GM12878 (cell line): ENCODE measurements around the gene EMX1. TPM values are rescaled to one million over a fixed set of nuclear protein-coding genes. Genes with fewer than 3 reads are reported as not detected.

Source experiments
- ATAC-seq: fragments of 200-7000 bp; cut with Tn5 transposase; 3 replicates; pipeline ENCODE4 v1.9.1; 2020; ENCODE audit warnings: mild to moderate bottlenecking, moderate library complexity
- BruUV-seq: library from RNA; stranded (reverse); fragments of 400-500 nt; replicated peaks from 2 replicates; lab custom pipeline; 2021; lab: Mats Ljungman, UMichigan
- CTCF ChIA-PET: fragments of 300-600 bp; sonication (Branson Sonifier 250); formaldehyde crosslinking; extraction: SDS; loops from one replicate; lab custom pipeline; 2021; ENCODE audit warnings: inconsistent platforms; lab: Yijun Ruan, JAX
- POLR2A ChIA-PET: fragments of 350-600 bp; formaldehyde crosslinking; extraction: SDS; loops from one replicate; lab custom pipeline; 2021; ENCODE audit warnings: inconsistent platforms; lab: Charles Lee
- RAD21 ChIA-PET: fragments of 300-600 bp; sonication (Branson Sonifier 250); formaldehyde crosslinking; loops from one replicate; lab custom pipeline; 2023; ENCODE audit warnings: antibody characterized with exemption; ENCODE audit not compliant: unreplicated experiment; lab: Charles Lee
- SMC1A ChIA-PET: fragments of 300-600 bp; sonication (Branson Sonifier 250); formaldehyde crosslinking; loops from one replicate; lab custom pipeline; 2023; ENCODE audit not compliant: unreplicated experiment, uncharacterized antibody; lab: Charles Lee
- DNase-seq: peaks from one replicate; pipeline ENCODE4 v3.0.0-alpha.2; 2011; ENCODE audit warnings: low read depth, low spot score
- FAIRE-seq: peaks from 3 replicates; lab custom pipeline; 2011; peaks lifted over from hg19 to GRCh38; lab: Jason Lieb, UNC
- H2AFZ ChIP-seq: 2 replicates; pipeline ENCODE4 v1.6.0; 2011; ENCODE audit warnings: low read depth, low read length, control low read depth; ENCODE audit not compliant: control insufficient read depth
- H3K27ac ChIP-seq: 2 replicates; pipeline ENCODE4 v1.5.1; 2011; ENCODE audit warnings: control low read depth; ENCODE audit not compliant: control insufficient read depth, insufficient read depth
- H3K27me3 ChIP-seq, 2 experiments: replicated peaks in 1 of 2; 2 replicates each; pipeline versions ENCODE4 v1.6.0 to v1.6.1; 2011; ENCODE audit warnings: low read length in 1 of 2; ENCODE audit not compliant: control insufficient read depth in 2 of 2, insufficient read depth in 2 of 2
- H3K36me3 ChIP-seq, 2 experiments: 2 replicates each; pipeline ENCODE4 v1.5.1; 2011; ENCODE audit warnings: low read length in 1 of 2; ENCODE audit not compliant: control insufficient read depth in 2 of 2, insufficient read depth in 2 of 2
- H3K4me1 ChIP-seq: 2 replicates; pipeline ENCODE4 v1.6.1; 2011; ENCODE audit warnings: mild to moderate bottlenecking, low read length, moderate library complexity, mixed read lengths; ENCODE audit not compliant: control insufficient read depth, insufficient read depth
- H3K4me2 ChIP-seq: 2 replicates; pipeline ENCODE4 v1.6.0; 2011; ENCODE audit warnings: control low read depth; ENCODE audit not compliant: control insufficient read depth, insufficient read depth
- H3K4me3 ChIP-seq: fragments of 200-600 bp; sonication (generic); 2 replicates; pipeline ENCODE4 v1.5.1; 2016
- H3K79me2 ChIP-seq: 2 replicates; pipeline ENCODE4 v1.6.0; 2011; ENCODE audit warnings: low read length; ENCODE audit not compliant: control insufficient read depth, insufficient read depth
- H3K9ac ChIP-seq: 2 replicates; pipeline ENCODE4 v1.8.0; 2011; ENCODE audit warnings: low read length, control low read depth, mixed read lengths; ENCODE audit not compliant: control insufficient read depth, insufficient read depth
- H3K9me3 ChIP-seq: replicated peaks from 3 replicates; pipeline ENCODE4 v1.5.1; 2011; ENCODE audit warnings: mild to moderate bottlenecking, low read length; ENCODE audit not compliant: control insufficient read depth, insufficient read depth
- H4K20me1 ChIP-seq: 2 replicates; pipeline ENCODE4 v1.6.0; 2011; ENCODE audit not compliant: control insufficient read depth, insufficient read depth
- ASH2L ChIP-seq: fragments of 300-600, 200-600 bp; sonication (generic); IDR thresholded peaks from 2 replicates; pipeline ENCODE4 v1.6.1; 2017; ENCODE audit warnings: low read depth, mild to moderate bottlenecking, borderline replicate concordance
- ATF2 ChIP-seq: IDR thresholded peaks from 2 replicates; pipeline ENCODE4 v1.6.1; 2012; ENCODE audit warnings: low read length, inconsistent platforms
- CUX1 ChIP-seq: IDR thresholded peaks from 2 replicates; pipeline ENCODE4 v1.6.1; 2012; ENCODE audit warnings: improper control_type of control experiment, low read depth, low read length; ENCODE audit not compliant: insufficient replicate concordance
- DPF2 ChIP-seq: fragments of 450-650 bp; IDR thresholded peaks from 2 replicates; pipeline ENCODE4 v1.6.1; 2017; ENCODE audit warnings: mild to moderate bottlenecking
- E2F4 ChIP-seq: IDR thresholded peaks from 2 replicates; pipeline ENCODE4 v1.6.1; 2012; ENCODE audit warnings: low read depth, low read length, improper control_type of control experiment
- E2F8 ChIP-seq: fragments of 450-650 bp; IDR thresholded peaks from 2 replicates; pipeline ENCODE4 v1.6.1; 2018; ENCODE audit warnings: mild to moderate bottlenecking, low read depth, moderate library complexity; ENCODE audit not compliant: partially characterized antibody
- HCFC1 ChIP-seq: fragments of 150-350 bp; IDR thresholded peaks from 2 replicates; pipeline ENCODE4 v1.6.1; 2014; ENCODE audit warnings: low read length
- IRF3 ChIP-seq: fragments of 450-650 bp; IDR thresholded peaks from 2 replicates; pipeline ENCODE4 v1.6.1; 2014; ENCODE audit warnings: mild to moderate bottlenecking
- NFXL1 ChIP-seq: fragments of 450-650 bp; IDR thresholded peaks from 2 replicates; pipeline ENCODE4 v1.6.1; 2017; ENCODE audit warnings: antibody characterized with exemption, mild to moderate bottlenecking, borderline replicate concordance
- POLR2A ChIP-seq: IDR thresholded peaks from 2 replicates; pipeline ENCODE4 v1.6.1; 2011; ENCODE audit warnings: low read depth, mild to moderate bottlenecking, low read length
- RAD21 ChIP-seq: IDR thresholded peaks from 2 replicates; pipeline ENCODE4 v1.6.1; 2011; ENCODE audit warnings: mild to moderate bottlenecking, low read depth, low read length, moderate library complexity; ENCODE audit not compliant: insufficient read depth
- WGBS: methylation state at CpG from one replicate; pipeline ENCODE4 v1.1.6; 2016; ENCODE audit warnings: low lambda C conversion rate; ENCODE audit not compliant: insufficient replicate concordance, insufficient coverage; ENCODE audit errors: missing lambda C conversion rate; 5-methylcytosine and 5-hydroxymethylcytosine counted together
- in situ Hi-C: fragments of 300-500 bp; cut with MboI; formaldehyde crosslinking; loops from 9 replicates; pipeline ENCODE4 v1.14.3; 2018; ENCODE audit warnings: mixed read lengths
- intact Hi-C: fragments of 100-400 bp; cut with micrococcal nuclease; formaldehyde crosslinking; loops from one replicate; pipeline ENCODE4 v1.14.2; 2022; ENCODE audit not compliant: unreplicated experiment
- polyA plus RNA-seq, 11 experiments: library from polyadenylated mRNA; depleted of rRNA in 4 of 11; unstranded in 6 of 11; stranded (reverse) in 5 of 11; fragments of >200 nt; fragmentation: Nextera tagmentation in 4 of 11; fragmentation: Illumina TruSeq in 1 of 11; extraction: Ambion mirVana in 4 of 11; extraction: Trizol in 1 of 11; gene quantifications; 1 replicate in 1 of 11; 2 replicates in 10 of 11; pipeline versions ENCODE4 v1.2.1 to v1.2.3, GENCODE V29; 2011 to 2016; ENCODE audit warnings: inconsistent platforms in 2 of 11, missing spikeins in 2 of 11, low read depth in 1 of 11
- total RNA-seq, 4 experiments: library from RNA; depleted of rRNA in 3 of 4; stranded (reverse); fragments of >200 nt in 3 of 4; fragmentation: Illumina TruSeq in 1 of 4; extraction: Trizol in 1 of 4; gene quantifications; 2 replicates each; pipeline versions ENCODE4 v1.2.1 to v1.2.3, GENCODE V29; 2013 to 2021

EMX1 gene
- total and polyA plus RNA-seq, 10 of the 15 experiments (the other 5 are each of a cell fraction or from before 2014, with no cell fraction given), result 0.07 to 5.1 (median 1.2) TPM; not detected in 1

- ChIA-PET CTCF (interaction anchor here (1.5 to 9.4 kb wide), 2 partner anchors 28 to 53 kb away, joined by 5 to 105 read pairs; no protein-coding TSS in a partner anchor), RAD21 (no interaction called here), POLR2A (interaction anchor here (0.6 kb wide), 1 partner anchor 26 kb away, joined by 3 read pairs; no protein-coding TSS in a partner anchor), SMC1A (interaction anchor here (0.8 to 1.1 kb wide), 2 partner anchors 30 to 136 kb away, joined by 3 read pairs; no protein-coding TSS in a partner anchor)
- H3K36me3 ChIP-seq, result no peaks in the 10 kb centered on the region
- H3K27ac ChIP-seq, result no peak overlapping the region
- peaks cover 7% of the 10 kb centered on the region for H3K4me1 ChIP-seq
- H2AFZ ChIP-seq, result no peak overlapping the region
- no peaks in the 10 kb centered on the region for H3K79me2 ChIP-seq
- TF ChIP-seq ASH2L, result no peak
- no peak for TF ChIP-seq RAD21
- no peak for TF ChIP-seq NFXL1
- TF ChIP-seq E2F8, result no peak
- no peak for TF ChIP-seq CUX1
- TF ChIP-seq E2F4, result no peak
- no peak for TF ChIP-seq ATF2
- TF ChIP-seq IRF3, result no peak
- TF ChIP-seq POLR2A, result no peak
- no peak for TF ChIP-seq HCFC1
- no peak for TF ChIP-seq DPF2
- peaks cover 2% of the 10 kb centered on the region; the same call in 1 of the 2 replicates for H4K20me1 ChIP-seq
- ATAC-seq, result no peak
- no peak overlapping the region for H3K9ac ChIP-seq
- H3K9me3 ChIP-seq, result no peaks in the 10 kb centered on the region; the same call in 2 of the 3 replicates
- no peak overlapping the region for H3K4me2 ChIP-seq
- DNase-seq, result no peak
- no peak for FAIRE-seq
- intact Hi-C loops (no loop called here), in situ Hi-C loops (no loop called here)
- peak overlapping the region; percentile 0; the same call in 1 of the 2 replicates for H3K4me3 ChIP-seq
- BruUV-seq, result no TSS peak
- WGBS, result 60% methylated on average over 13 of the region's 15 CpGs
- peaks cover 9 to 60% of the 10 kb centered on the region in 2 experiments for H3K27me3 ChIP-seq
Observed at GRCh38 chr2:72921088-72921851, 4.0 kb downstream of the EMX1 start.
